Measurements from ENCODE around the gene DDX25. TPM values are rescaled to one million over a fixed set of nuclear protein-coding genes. Genes with fewer than 3 reads are reported as not detected.

The DDX25 gene
- total RNA-seq, 4 donors from 2014 or later = 0.08 TPM; not detected in 3

DNA sequence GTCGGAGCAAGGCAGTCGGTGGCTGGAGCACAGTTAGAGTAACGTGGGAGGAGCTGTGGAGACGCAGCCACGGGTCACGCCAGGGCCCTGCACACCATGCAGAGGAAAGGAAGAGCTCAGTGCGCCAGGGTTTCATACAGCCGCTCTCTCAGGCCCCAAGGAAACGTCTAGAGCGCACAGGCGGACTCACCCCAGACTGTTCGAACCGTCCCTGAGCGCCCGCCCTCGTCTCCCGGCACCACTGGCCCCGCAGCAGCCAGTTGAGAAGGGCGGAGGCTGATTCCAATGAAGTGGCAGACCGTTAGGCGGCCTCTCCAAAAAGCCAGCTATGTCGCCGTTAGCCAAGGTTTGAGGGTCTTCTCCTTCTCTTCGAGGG is 17.3 kb upstream of the DDX25 start:
- TF ChIP-seq, protein P1, sequence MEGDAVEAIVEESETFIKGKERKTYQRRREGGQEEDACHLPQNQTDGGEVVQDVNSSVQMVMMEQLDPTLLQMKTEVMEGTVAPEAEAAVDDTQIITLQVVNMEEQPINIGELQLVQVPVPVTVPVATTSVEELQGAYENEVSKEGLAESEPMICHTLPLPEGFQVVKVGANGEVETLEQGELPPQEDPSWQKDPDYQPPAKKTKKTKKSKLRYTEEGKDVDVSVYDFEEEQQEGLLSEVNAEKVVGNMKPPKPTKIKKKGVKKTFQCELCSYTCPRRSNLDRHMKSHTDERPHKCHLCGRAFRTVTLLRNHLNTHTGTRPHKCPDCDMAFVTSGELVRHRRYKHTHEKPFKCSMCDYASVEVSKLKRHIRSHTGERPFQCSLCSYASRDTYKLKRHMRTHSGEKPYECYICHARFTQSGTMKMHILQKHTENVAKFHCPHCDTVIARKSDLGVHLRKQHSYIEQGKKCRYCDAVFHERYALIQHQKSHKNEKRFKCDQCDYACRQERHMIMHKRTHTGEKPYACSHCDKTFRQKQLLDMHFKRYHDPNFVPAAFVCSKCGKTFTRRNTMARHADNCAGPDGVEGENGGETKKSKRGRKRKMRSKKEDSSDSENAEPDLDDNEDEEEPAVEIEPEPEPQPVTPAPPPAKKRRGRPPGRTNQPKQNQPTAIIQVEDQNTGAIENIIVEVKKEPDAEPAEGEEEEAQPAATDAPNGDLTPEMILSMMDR (IDR thresholded peaks at IDR 0.05) = no peak
- TF ChIP-seq POLR2AphosphoS5 (IDR thresholded peaks at IDR 0.05) (no peak), POLR2A (IDR thresholded peaks at IDR 0.05) (no peak), EP300 (IDR thresholded peaks at IDR 0.05) (no peak)
- Histone ChIP-seq H3K9me3 (no peaks in the 10 kb centered on the region), H3K27me3 (no peaks in the 10 kb centered on the region), H3K4me1 (peaks cover 0 to 37% (median 0%) of the 10 kb centered on the region in 3 donors), H3K27ac (peak overlapping the region; percentile 36 to 99 (median 96)), H3K36me3 (peaks cover 0 to under 1% of the 10 kb centered on the region in 2 donors), H3K4me3 (peak overlapping the region; percentile 13 to 94)
- WGBS, 2 donors (ENCODE audit: low coverage in 1 of 2) = 8 to 14% methylated on average over 6 to 7 of the region's 24 CpGs
- peak; percentile 51 for ATAC-seq

DNA sequence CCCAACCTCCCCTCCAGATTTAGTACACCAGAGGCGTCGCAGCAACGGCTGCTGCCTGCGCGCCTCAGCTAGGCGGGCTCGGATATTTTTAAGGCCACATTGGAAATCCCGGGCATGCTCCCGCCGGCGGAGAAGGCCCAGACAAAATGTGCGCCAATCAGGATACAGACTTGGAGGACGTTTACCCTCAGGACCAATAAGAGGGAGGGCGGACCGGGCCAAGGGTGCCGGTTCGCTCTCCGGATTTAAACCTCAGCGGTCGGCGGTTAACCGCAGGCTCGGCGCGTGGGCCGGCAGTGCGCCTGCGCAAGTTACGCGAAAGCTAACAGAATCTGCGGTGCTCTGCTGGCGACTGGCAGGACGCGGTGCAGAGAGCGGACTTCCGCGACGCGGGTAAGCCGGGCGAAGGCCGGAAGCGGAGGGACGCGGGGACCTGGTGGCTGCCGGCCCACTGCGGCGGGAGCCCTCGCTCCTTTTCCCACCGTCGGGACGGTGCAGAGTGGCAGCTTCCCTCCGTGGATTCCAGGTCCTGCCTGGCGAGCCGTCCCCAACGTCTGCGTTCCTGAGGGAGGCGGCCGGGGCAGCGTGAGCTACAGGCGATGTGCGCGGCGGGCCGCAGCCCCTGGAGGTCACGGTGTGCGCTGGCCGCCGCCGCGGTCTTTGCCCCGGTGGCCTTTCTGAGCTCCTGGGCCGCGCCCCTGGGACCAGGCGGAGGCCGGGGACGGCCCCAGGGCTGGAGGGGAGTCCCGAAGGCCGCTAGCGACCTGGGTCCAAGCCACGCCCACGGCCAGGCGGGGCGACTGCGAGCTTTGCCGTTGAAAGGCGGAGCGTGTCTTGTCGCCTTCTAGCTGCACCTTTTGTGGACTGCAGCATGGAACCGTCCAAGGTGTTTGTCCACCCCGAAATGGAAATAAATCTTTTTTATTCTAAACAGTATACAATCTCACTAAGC is 16.7 kb upstream of the DDX25 start, which contains the start of gene HYLS1:
Gene HYLS1 (plus strand): TSS at position 296 of the 952 bp plus-strand sequence. CDS start 11,701 bp downstream, outside the sequence.
- no peaks in the 10 kb centered on the region for H3K9me3 ChIP-seq
- no peaks in the 10 kb centered on the region for H3K27me3 ChIP-seq
- H3K36me3 ChIP-seq = peaks cover 0 to 7% of the 10 kb centered on the region in 2 donors
- peak within 1 kb of the TSS; percentile 43 to 94 for H3K4me3 ChIP-seq
- H3K4me1 ChIP-seq = peaks cover 0 to 37% (median 0%) of the 10 kb centered on the region in 3 donors
- peak; percentile 98 for ATAC-seq
- 0% methylated on average over 1 to 7 of the region's 91 CpGs for WGBS, 2 donors (ENCODE audit: low coverage in 1 of 2)
- TF ChIP-seq EP300 (IDR thresholded peaks at IDR 0.05) (no peak), POLR2A (IDR thresholded peaks at IDR 0.05) (peak; percentile 48 to 50), POLR2AphosphoS5 (IDR thresholded peaks at IDR 0.05) (peak; percentile 83)
- TF ChIP-seq, protein P1 (IDR thresholded peaks at IDR 0.05) = peak in 3 of 4 experiments; percentile 9 to 69 (median 27)
- peak within 1 kb of the TSS; percentile 68 to 99 (median 96) for H3K27ac ChIP-seq

DNA sequence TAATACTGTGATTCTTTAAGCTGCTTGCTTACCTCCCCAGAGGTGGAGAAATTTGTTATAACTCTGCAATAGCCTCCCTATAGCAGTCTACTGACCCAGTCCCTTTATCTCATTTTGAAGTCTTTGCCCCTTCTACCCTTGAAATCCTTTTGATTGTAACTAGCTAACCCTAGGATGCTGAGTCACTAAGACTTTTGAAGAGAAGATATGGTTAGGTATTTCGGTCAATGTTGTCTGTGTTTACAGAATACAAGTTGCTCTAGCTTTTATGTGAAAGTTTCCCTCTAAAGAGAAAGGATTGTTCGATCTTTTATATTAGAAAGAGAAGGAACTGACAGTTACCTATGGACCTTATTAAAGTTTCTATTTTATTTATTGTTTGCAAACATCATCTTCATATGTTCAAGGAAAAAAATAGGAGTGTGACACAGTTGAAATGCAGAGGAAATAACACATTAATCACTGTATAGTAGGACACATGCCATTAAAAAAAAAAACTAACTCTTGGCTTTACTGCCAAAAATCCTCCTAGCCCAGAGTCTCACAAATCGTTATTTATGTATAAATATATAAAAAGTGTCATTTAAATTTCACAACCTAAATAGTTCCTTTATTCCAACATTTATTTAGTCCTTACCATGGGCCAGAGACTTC is 13.7 kb upstream of the DDX25 start:
- Histone ChIP-seq H3K36me3 (peaks cover 0 to 35% of the 10 kb centered on the region in 2 donors), H3K27me3 (no peaks in the 10 kb centered on the region), H3K9me3 (no peaks in the 10 kb centered on the region), H3K4me1 (peaks cover 0 to 37% (median 0%) of the 10 kb centered on the region in 3 donors), H3K4me3 (no peak overlapping the region), H3K27ac (no peak overlapping the region)
- no peak for ATAC-seq
- 64 to 66% methylated on average over 3 of the region's 3 CpGs for WGBS, 2 donors (ENCODE audit: low coverage in 1 of 2)
- TF ChIP-seq POLR2A (IDR thresholded peaks at IDR 0.05) = no peak
- TF ChIP-seq, protein P1 (IDR thresholded peaks at IDR 0.05) = no peak
- no peak for TF ChIP-seq POLR2AphosphoS5 (IDR thresholded peaks at IDR 0.05)
- no peak for TF ChIP-seq EP300 (IDR thresholded peaks at IDR 0.05)

DNA sequence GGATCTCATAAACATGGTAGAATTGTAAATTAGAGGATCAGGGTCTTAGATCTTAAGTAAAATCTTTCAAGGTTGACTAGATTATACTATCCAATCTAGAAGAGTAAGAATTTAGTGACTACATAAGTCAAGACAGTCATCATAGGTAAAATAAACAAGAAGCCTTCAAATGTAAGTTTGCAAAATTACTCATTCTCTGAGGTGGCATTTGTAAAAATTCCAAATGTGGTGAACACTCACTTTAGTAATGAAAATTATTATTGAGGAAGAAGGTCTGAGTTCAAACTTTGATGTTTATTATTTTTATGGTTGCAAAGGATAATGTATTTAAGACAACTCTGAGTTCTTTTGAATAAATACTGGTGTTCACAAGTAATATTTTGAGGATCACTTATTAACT is 12.2 kb upstream of the DDX25 start:
- Histone ChIP-seq H3K27ac (no peak overlapping the region), H3K4me3 (no peak overlapping the region), H3K36me3 (peaks cover 0 to 41% of the 10 kb centered on the region in 2 donors), H3K27me3 (no peaks in the 10 kb centered on the region), H3K9me3 (no peaks in the 10 kb centered on the region), H3K4me1 (peaks cover 0 to 26% (median 0%) of the 10 kb centered on the region in 3 donors)
- ATAC-seq = no peak
- TF ChIP-seq POLR2AphosphoS5 (IDR thresholded peaks at IDR 0.05) (no peak), EP300 (IDR thresholded peaks at IDR 0.05) (no peak), POLR2A (IDR thresholded peaks at IDR 0.05) (no peak)
- TF ChIP-seq, protein P1 (IDR thresholded peaks at IDR 0.05) = no peak

All from gastroesophageal sphincter (tissue), 4 donors.